ENCODE data around the gene DIS3L2. TPM values are rescaled to one million over a fixed set of nuclear protein-coding genes. Genes with fewer than 3 reads are reported as not detected.

Gene DIS3L2
- total and polyA plus RNA-seq, 2 of the 8 experiments (the other 6 are each of a cell fraction or from before 2014, with no cell fraction given): 11.5 to 21.6 TPM

DNA sequence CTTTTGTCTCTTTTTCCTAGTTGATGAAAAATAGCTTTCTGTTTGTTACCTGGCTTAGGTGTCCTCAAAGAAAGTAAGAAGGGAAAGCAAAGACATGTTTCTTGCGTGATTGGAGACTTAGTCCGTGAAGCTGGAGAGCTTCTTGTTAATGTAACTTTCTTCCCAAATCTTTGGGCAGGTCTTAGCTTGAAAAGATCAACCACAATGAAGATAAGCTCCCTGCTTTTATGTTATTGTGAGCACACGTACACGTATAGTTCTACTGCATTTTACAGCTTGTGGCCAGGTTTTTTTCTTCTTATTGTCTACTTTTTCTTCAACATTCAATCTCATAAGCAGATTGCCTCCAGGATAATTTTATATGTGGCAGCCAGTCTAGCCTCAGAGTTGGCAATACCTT lies 99.8 kb downstream of the DIS3L2 start:
- peaks cover 0 to 4% of the 10 kb centered on the region in 2 experiments for H4K20me1 ChIP-seq (replicated peaks in 1 of 2; ENCODE audit: control insufficient read depth in 1 of 2, insufficient read depth in 2 of 2, low read length in 2 of 2)
- 92% methylated on average over 4 of the region's 4 CpGs; no CpG with 5 or more reads in 1 of the 2 experiments for WGBS, 2 experiments (ENCODE audit: extremely low coverage in 1 of 2, insufficient coverage in 1 of 2, insufficient read length in 1 of 2, insufficient replicate concordance in 2 of 2, low coverage in 1 of 2, low lambda C conversion rate in 2 of 2, missing lambda C conversion rate in 1 of 2)
- no peak for FAIRE-seq

More for the DNA sequence above, 99.8 kb downstream of the DIS3L2 start:
- no peak overlapping the region for H2BK120ac ChIP-seq (replicated peaks; ENCODE audit: low read depth, low read length)
- no peak overlapping the region for H3K4me2 ChIP-seq (ENCODE audit: insufficient read depth in 1 of 2, low read depth in 2 of 2, low read length in 2 of 2)
- TF ChIP-seq TAF1 (IDR thresholded peaks at IDR 0.05; ENCODE audit: low read depth, low read length) (no peak), NANOG (IDR thresholded peaks at IDR 0.05; ENCODE audit: insufficient read depth, low read depth, low read length, poor library complexity, severe bottlenecking) (no peak), SP4 (IDR thresholded peaks at IDR 0.05; ENCODE audit: low read length) (no peak)
- no peak overlapping the region for H3K14ac ChIP-seq (ENCODE audit: insufficient read length)
- H3K18ac ChIP-seq (ENCODE audit: extremely low read depth, low read length): no peak overlapping the region
- no peak overlapping the region for H3K4me3 ChIP-seq (ENCODE audit: extremely low read depth in 1 of 4, insufficient read depth in 2 of 4, low read depth in 3 of 4, low read length in 4 of 4)
- no peak overlapping the region for H3K56ac ChIP-seq (replicated peaks; ENCODE audit: insufficient read length, low read depth, low read length)
- H4K5ac ChIP-seq (ENCODE audit: insufficient read length, low read depth, low read length): no peak overlapping the region
- no peak overlapping the region for H3K9ac ChIP-seq (replicated peaks in 1 of 4; ENCODE audit: extremely low read depth in 1 of 4, low read depth in 3 of 4, low read length in 3 of 4)
- no peak overlapping the region for H2BK12ac ChIP-seq (ENCODE audit: low read depth, low read length)
- H3K79me2 ChIP-seq (ENCODE audit: control insufficient read depth in 1 of 2, insufficient read depth in 2 of 2, low read length in 2 of 2): no peaks in the 10 kb centered on the region
- H3K79me1 ChIP-seq (ENCODE audit: low read depth, low read length): no peaks in the 10 kb centered on the region
- H3K27me3 ChIP-seq (replicated peaks in 1 of 4; ENCODE audit: control insufficient read depth in 3 of 4, extremely low read depth in 1 of 4, insufficient read depth in 3 of 4, low read length in 3 of 4): no peaks in the 10 kb centered on the region
- no peaks in the 10 kb centered on the region; a peak in 1 of 8 replicates for H3K36me3 ChIP-seq (ENCODE audit: control insufficient read depth in 2 of 4, insufficient read depth in 4 of 4, low read length in 3 of 4)
- no peak for DNase-seq (ENCODE audit: low read depth in 1 of 2, low spot score in 2 of 2)
- no peak overlapping the region for H3K4ac ChIP-seq (replicated peaks; ENCODE audit: insufficient read length, low read depth, low read length)
- no peak overlapping the region for H3K27ac ChIP-seq (ENCODE audit: low read depth, low read length)
- no peaks in the 10 kb centered on the region for H3K23me2 ChIP-seq (ENCODE audit: low read depth, low read length)
- no peak overlapping the region for H4K8ac ChIP-seq (ENCODE audit: extremely low read depth, insufficient read depth, low read length)
- ChIA-PET POLR2A (ENCODE audit: partially characterized antibody) (no interaction called here), CTCF (ENCODE audit: partially characterized antibody) (interaction anchor here (0.6 to 1.4 kb wide), 4 partner anchors 8 to 246 kb away, joined by 3 to 4 read pairs (median 3); no protein-coding TSS in a partner anchor)
- no peak overlapping the region for H2AK5ac ChIP-seq (ENCODE audit: low read depth, low read length)
- H3K4me1 ChIP-seq (replicated peaks in 1 of 4; ENCODE audit: control insufficient read depth in 3 of 4, insufficient read depth in 4 of 4, low read length in 3 of 4): no peaks in the 10 kb centered on the region
- no peak overlapping the region for H3K23ac ChIP-seq (ENCODE audit: insufficient read length)
- no peak overlapping the region for H2AFZ ChIP-seq (ENCODE audit: low read length)
- no peak overlapping the region for H2BK15ac ChIP-seq (ENCODE audit: low read length)
- H2BK5ac ChIP-seq (ENCODE audit: low read depth, low read length): no peak overlapping the region
- no peak overlapping the region for H2BK20ac ChIP-seq (ENCODE audit: low read length)
- no peaks in the 10 kb centered on the region for H3K9me3 ChIP-seq (ENCODE audit: insufficient read depth in 2 of 2, low read depth in 1 of 2, low read length in 1 of 2)
- H4K91ac ChIP-seq (replicated peaks; ENCODE audit: insufficient read length, low read length): no peak overlapping the region

All from H1 (cell line).